ENCODE data around the gene RASAL3. TPM values are rescaled to one million over a fixed set of nuclear protein-coding genes. Genes with fewer than 3 reads are reported as not detected.
A peak's percentile ranks its signal among the peaks of the same experiment; 100 is the strongest.

The RASAL3 gene
- total RNA-seq, 2 donors from 2014 or later: 2.6 to 3.6 TPM

DNA sequence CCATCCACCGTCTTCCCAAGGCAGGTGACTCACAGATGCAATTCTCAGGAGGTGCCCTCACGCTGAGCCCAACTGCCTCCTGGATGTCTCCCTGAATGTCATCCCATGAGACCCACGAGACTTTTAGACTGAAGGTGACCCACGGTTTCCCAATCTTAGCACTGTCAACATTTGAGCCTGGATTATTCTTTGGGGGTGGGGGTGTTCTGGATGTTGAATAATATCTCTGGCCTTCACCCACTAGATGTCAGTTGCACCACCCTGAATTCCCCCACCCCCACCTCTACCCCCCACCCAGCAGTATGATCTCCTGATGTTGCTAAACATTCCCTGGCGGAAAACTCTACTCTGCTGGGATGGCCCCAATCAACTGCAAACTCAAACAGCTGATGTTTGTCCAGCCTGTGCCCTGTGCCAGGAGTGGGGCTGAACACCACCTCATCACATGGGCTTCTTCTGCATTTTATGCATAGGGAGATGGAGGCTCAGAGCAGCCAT lies 41.8 kb upstream of the RASAL3 start:
- Histone ChIP-seq H3K9me3 (no peaks in the 10 kb centered on the region), H3K36me3 (replicated peaks in 1 of 2; ENCODE audit: insufficient read depth in 1 of 2, low read depth in 2 of 2) (no peaks in the 10 kb centered on the region), H3K27me3 (peaks cover 0 to 13% of the 10 kb centered on the region in 2 donors), H3K4me1 (peaks cover 8% of the 10 kb centered on the region), H3K4me3 (no peak overlapping the region), H3K27ac (no peak overlapping the region)
- no peak for ATAC-seq
- intact Hi-C loops (cut with DNase I): no loop called here
- TF ChIP-seq POLR2A (IDR thresholded peaks at IDR 0.05): no peak
- TF ChIP-seq, protein P1, sequence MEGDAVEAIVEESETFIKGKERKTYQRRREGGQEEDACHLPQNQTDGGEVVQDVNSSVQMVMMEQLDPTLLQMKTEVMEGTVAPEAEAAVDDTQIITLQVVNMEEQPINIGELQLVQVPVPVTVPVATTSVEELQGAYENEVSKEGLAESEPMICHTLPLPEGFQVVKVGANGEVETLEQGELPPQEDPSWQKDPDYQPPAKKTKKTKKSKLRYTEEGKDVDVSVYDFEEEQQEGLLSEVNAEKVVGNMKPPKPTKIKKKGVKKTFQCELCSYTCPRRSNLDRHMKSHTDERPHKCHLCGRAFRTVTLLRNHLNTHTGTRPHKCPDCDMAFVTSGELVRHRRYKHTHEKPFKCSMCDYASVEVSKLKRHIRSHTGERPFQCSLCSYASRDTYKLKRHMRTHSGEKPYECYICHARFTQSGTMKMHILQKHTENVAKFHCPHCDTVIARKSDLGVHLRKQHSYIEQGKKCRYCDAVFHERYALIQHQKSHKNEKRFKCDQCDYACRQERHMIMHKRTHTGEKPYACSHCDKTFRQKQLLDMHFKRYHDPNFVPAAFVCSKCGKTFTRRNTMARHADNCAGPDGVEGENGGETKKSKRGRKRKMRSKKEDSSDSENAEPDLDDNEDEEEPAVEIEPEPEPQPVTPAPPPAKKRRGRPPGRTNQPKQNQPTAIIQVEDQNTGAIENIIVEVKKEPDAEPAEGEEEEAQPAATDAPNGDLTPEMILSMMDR (IDR thresholded peaks at IDR 0.05): no peak
- WGBS, 2 donors: 40 to 63% methylated on average over 2 to 5 of the region's 5 CpGs
- no peak for DNase-seq

GRCh38 chr19:15502264-15502663 lies 37.9 kb upstream of the RASAL3 start:
- H3K4me3 ChIP-seq: no peak overlapping the region
- TF ChIP-seq, protein P1 (IDR thresholded peaks at IDR 0.05): no peak
- no peak for TF ChIP-seq POLR2A (IDR thresholded peaks at IDR 0.05)
- no peaks in the 10 kb centered on the region for H3K9me3 ChIP-seq
- peaks cover 7% of the 10 kb centered on the region for H3K4me1 ChIP-seq
- no peaks in the 10 kb centered on the region for H3K27me3 ChIP-seq
- DNase-seq (no peak), ATAC-seq (no peak)
- no peaks in the 10 kb centered on the region for H3K36me3 ChIP-seq (replicated peaks in 1 of 2; ENCODE audit: insufficient read depth in 1 of 2, low read depth in 2 of 2)
- 53 to 75% methylated on average over 1 of the region's 1 CpG for WGBS, 2 donors
- H3K27ac ChIP-seq: no peak overlapping the region
- intact Hi-C loops (cut with DNase I): no loop called here

DNA sequence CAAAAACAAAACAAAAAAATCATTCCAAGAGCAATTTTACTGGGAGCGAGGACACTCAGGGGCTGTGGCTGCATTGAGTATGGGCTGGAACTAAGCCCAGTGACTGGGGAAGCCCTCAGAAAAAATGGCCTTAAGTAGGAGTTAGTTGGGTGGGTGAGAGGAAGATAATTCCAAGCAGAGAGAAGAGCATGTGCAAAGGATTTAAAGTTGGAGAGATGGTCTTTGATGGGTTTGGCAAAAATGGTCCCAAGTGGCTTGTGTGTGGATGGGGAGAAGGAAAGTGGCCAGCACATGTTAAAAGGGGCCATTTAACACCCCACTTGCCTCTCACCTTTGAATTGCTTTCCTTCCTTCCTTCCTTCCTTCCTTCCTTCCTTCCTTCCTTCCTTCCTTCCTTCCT lies 37.3 kb upstream of the RASAL3 start:
- no peaks in the 10 kb centered on the region for H3K9me3 ChIP-seq
- no peak overlapping the region for H3K4me3 ChIP-seq
- intact Hi-C loops (cut with DNase I): no loop called here
- no peak for DNase-seq
- ATAC-seq: no peak
- H3K4me1 ChIP-seq: peaks cover 7% of the 10 kb centered on the region
- no peak overlapping the region for H3K27ac ChIP-seq
- TF ChIP-seq, protein P1 (IDR thresholded peaks at IDR 0.05): no peak
- TF ChIP-seq POLR2A (IDR thresholded peaks at IDR 0.05): no peak
- H3K36me3 ChIP-seq (replicated peaks in 1 of 2; ENCODE audit: insufficient read depth in 1 of 2, low read depth in 2 of 2): no peaks in the 10 kb centered on the region
- WGBS, 2 donors: 47 to 61% methylated on average over 1 of the region's 1 CpG
- no peaks in the 10 kb centered on the region for H3K27me3 ChIP-seq

GRCh38 chr19:15498910-15499309 lies 34.6 kb upstream of the RASAL3 start:
- ATAC-seq: peak; percentile 33
- intact Hi-C loops (cut with DNase I): no loop called here
- H3K4me3 ChIP-seq: no peak overlapping the region
- no peaks in the 10 kb centered on the region for H3K9me3 ChIP-seq
- H3K36me3 ChIP-seq (replicated peaks in 1 of 2; ENCODE audit: insufficient read depth in 1 of 2, low read depth in 2 of 2): no peaks in the 10 kb centered on the region
- no peak for TF ChIP-seq POLR2A (IDR thresholded peaks at IDR 0.05)
- TF ChIP-seq, protein P1 (IDR thresholded peaks at IDR 0.05): no peak
- no peaks in the 10 kb centered on the region for H3K27me3 ChIP-seq
- no peak for DNase-seq
- 51 to 60% methylated on average over 6 of the region's 6 CpGs for WGBS, 2 donors
- peaks cover 7% of the 10 kb centered on the region for H3K4me1 ChIP-seq
- peak overlapping the region in 1 of 4 donors; percentile 17 for H3K27ac ChIP-seq

GRCh38 chr19:15498156-15498858 lies 34.0 kb upstream of the RASAL3 start:
- H3K36me3 ChIP-seq (replicated peaks in 1 of 2; ENCODE audit: insufficient read depth in 1 of 2, low read depth in 2 of 2): no peaks in the 10 kb centered on the region
- ATAC-seq (no peak), DNase-seq (peak in 1 of 4 donors; percentile 9)
- intact Hi-C loops (cut with DNase I): no loop called here
- 39 to 40% methylated on average over 10 of the region's 10 CpGs for WGBS, 2 donors
- H3K27me3 ChIP-seq: no peaks in the 10 kb centered on the region
- peaks cover 7% of the 10 kb centered on the region for H3K4me1 ChIP-seq
- peak overlapping the region in 2 of 4 donors; percentile 5 to 17 for H3K27ac ChIP-seq
- H3K9me3 ChIP-seq: no peaks in the 10 kb centered on the region
- no peak overlapping the region for H3K4me3 ChIP-seq
- TF ChIP-seq, protein P1 (IDR thresholded peaks at IDR 0.05): no peak
- no peak for TF ChIP-seq POLR2A (IDR thresholded peaks at IDR 0.05)
